ENCODE measurements around the gene UTS2R.
A peak's percentile ranks its signal among the peaks of the same experiment; 100 is the strongest.

UTS2R gene

GRCh38 chr17:82331345-82331939 lies 40.1 kb upstream of the UTS2R start:
- Histone ChIP-seq H3K18ac (ENCODE audit: low read length) (no peak overlapping the region), H3K4me1 (ENCODE audit: control insufficient read depth in 1 of 2, insufficient read depth in 2 of 2, low read length in 2 of 2) (peaks cover 9 to 10% of the 10 kb centered on the region in 2 experiments), H4K91ac (ENCODE audit: low read depth, low read length) (no peak overlapping the region), H3K4ac (ENCODE audit: low read depth, low read length) (no peak overlapping the region), H4K8ac (ENCODE audit: low read depth, low read length) (no peak overlapping the region), H3K9ac (ENCODE audit: low read length) (no peak overlapping the region), H3K4me2 (ENCODE audit: low read length) (no peak overlapping the region), H3K79me2 (ENCODE audit: control insufficient read depth, insufficient read depth, low read length, poor library complexity) (no peaks in the 10 kb centered on the region), H2BK5ac (ENCODE audit: low read depth, low read length, poor library complexity) (no peak overlapping the region), H3K9me3 (ENCODE audit: insufficient read depth, low read depth, low read length) (peaks cover 8% of the 10 kb centered on the region), H3K27me3 (ENCODE audit: insufficient read depth, low read length) (peaks cover 31% of the 10 kb centered on the region), H2AFZ (ENCODE audit: insufficient read depth, low read length, poor library complexity) (no peak overlapping the region), H3K36me3 (ENCODE audit: control insufficient read depth in 1 of 2, insufficient read depth in 2 of 2, low read length in 2 of 2) (no peaks in the 10 kb centered on the region), H2BK12ac (ENCODE audit: low read length) (no peak overlapping the region), H2BK120ac (ENCODE audit: insufficient read depth, low read length, poor library complexity) (no peak overlapping the region), H3K23ac (ENCODE audit: low read length) (no peak overlapping the region), H3K79me1 (ENCODE audit: low read length) (no peaks in the 10 kb centered on the region), H4K12ac (ENCODE audit: low read depth, low read length) (no peak overlapping the region), H2AK5ac (ENCODE audit: low read length) (no peak overlapping the region), H3K14ac (ENCODE audit: low read length) (no peak overlapping the region), H3K4me3 (ENCODE audit: low read depth, low read length) (no peak overlapping the region), H3K27ac (ENCODE audit: low read depth, low read length) (no peak overlapping the region)
- DNase-seq = no peak
- WGBS (ENCODE audit: extremely low coverage, insufficient coverage, insufficient read length) = no CpG with 5 or more reads among the region's 25 CpGs

- Histone ChIP-seq H4K91ac (ENCODE audit: low read depth, low read length) (no peak overlapping the region), H3K27ac (ENCODE audit: low read depth, low read length) (no peak overlapping the region), H3K23ac (ENCODE audit: low read length) (no peak overlapping the region), H3K79me1 (ENCODE audit: low read length) (no peaks in the 10 kb centered on the region), H2BK120ac (ENCODE audit: insufficient read depth, low read length, poor library complexity) (no peak overlapping the region), H2BK5ac (ENCODE audit: low read depth, low read length, poor library complexity) (no peak overlapping the region), H3K18ac (ENCODE audit: low read length) (no peak overlapping the region), H3K9ac (ENCODE audit: low read length) (no peak overlapping the region), H3K9me3 (ENCODE audit: insufficient read depth, low read depth, low read length) (peaks cover 8% of the 10 kb centered on the region), H3K14ac (ENCODE audit: low read length) (no peak overlapping the region), H2AK5ac (ENCODE audit: low read length) (no peak overlapping the region), H2AFZ (ENCODE audit: insufficient read depth, low read length, poor library complexity) (no peak overlapping the region), H3K4me1 (ENCODE audit: control insufficient read depth in 1 of 2, insufficient read depth in 2 of 2, low read length in 2 of 2) (peaks cover 9 to 12% of the 10 kb centered on the region in 2 experiments), H4K12ac (ENCODE audit: low read depth, low read length) (no peak overlapping the region), H3K4me3 (ENCODE audit: low read depth, low read length) (no peak overlapping the region), H3K4me2 (ENCODE audit: low read length) (peak overlapping the region; percentile 57), H3K27me3 (ENCODE audit: insufficient read depth, low read length) (peaks cover 31% of the 10 kb centered on the region), H2BK12ac (ENCODE audit: low read length) (no peak overlapping the region), H3K4ac (ENCODE audit: low read depth, low read length) (no peak overlapping the region), H4K8ac (ENCODE audit: low read depth, low read length) (no peak overlapping the region), H3K79me2 (ENCODE audit: control insufficient read depth, insufficient read depth, low read length, poor library complexity) (no peaks in the 10 kb centered on the region), H3K36me3 (ENCODE audit: control insufficient read depth in 1 of 2, insufficient read depth in 2 of 2, low read length in 2 of 2) (no peaks in the 10 kb centered on the region)
- DNase-seq = peak; percentile 47 to 67
- whole genome bisulfite sequencing (ENCODE audit: extremely low coverage, insufficient coverage, insufficient read length) = no CpG with 5 or more reads among the region's 32 CpGs
Observed at GRCh38 chr17:82332669-82333278, 38.8 kb upstream of the UTS2R start.

- Histone ChIP-seq H3K27me3 (ENCODE audit: insufficient read depth, low read length) (peaks cover 31% of the 10 kb centered on the region), H2BK120ac (ENCODE audit: insufficient read depth, low read length, poor library complexity) (no peak within 1 kb of the TSS), H3K36me3 (ENCODE audit: control insufficient read depth in 1 of 2, insufficient read depth in 2 of 2, low read length in 2 of 2) (no peaks in the 10 kb centered on the region), H3K4me3 (ENCODE audit: low read depth, low read length) (peak within 1 kb of the TSS; percentile 12), H3K9me3 (ENCODE audit: insufficient read depth, low read depth, low read length) (peaks cover 8% of the 10 kb centered on the region), H3K79me2 (ENCODE audit: control insufficient read depth, insufficient read depth, low read length, poor library complexity) (no peaks in the 10 kb centered on the region), H3K4me1 (ENCODE audit: control insufficient read depth in 1 of 2, insufficient read depth in 2 of 2, low read length in 2 of 2) (peaks cover 10 to 15% of the 10 kb centered on the region in 2 experiments), H3K27ac (ENCODE audit: low read depth, low read length) (no peak within 1 kb of the TSS), H2AK5ac (ENCODE audit: low read length) (peak within 1 kb of the TSS; percentile 8), H3K23ac (ENCODE audit: low read length) (no peak within 1 kb of the TSS), H3K18ac (ENCODE audit: low read length) (peak within 1 kb of the TSS; percentile 48), H3K14ac (ENCODE audit: low read length) (no peak within 1 kb of the TSS), H3K4me2 (ENCODE audit: low read length) (peak within 1 kb of the TSS; percentile 57), H3K4ac (ENCODE audit: low read depth, low read length) (no peak within 1 kb of the TSS), H3K79me1 (ENCODE audit: low read length) (peaks cover 2% of the 10 kb centered on the region), H4K8ac (ENCODE audit: low read depth, low read length) (no peak within 1 kb of the TSS), H4K91ac (ENCODE audit: low read depth, low read length) (no peak within 1 kb of the TSS), H2BK12ac (ENCODE audit: low read length) (no peak within 1 kb of the TSS), H2AFZ (ENCODE audit: insufficient read depth, low read length, poor library complexity) (peak within 1 kb of the TSS; percentile 31), H2BK5ac (ENCODE audit: low read depth, low read length, poor library complexity) (no peak within 1 kb of the TSS), H3K9ac (ENCODE audit: low read length) (no peak within 1 kb of the TSS), H4K12ac (ENCODE audit: low read depth, low read length) (no peak within 1 kb of the TSS)
- peak in 1 of 2 donors; percentile 49 for DNase-seq
- WGBS (ENCODE audit: extremely low coverage, insufficient coverage, insufficient read length) = no CpG with 5 or more reads among the region's 90 CpGs
Observed at GRCh38 chr17:82333279-82334171, 38.0 kb upstream of the UTS2R start, which contains the start of gene SECTM1. SECTM1 (minus strand) TSS chr17:82333766; CDS start chr17:82327240, 6,526 bp downstream.

GRCh38 chr17:82334204-82334621 lies 37.4 kb upstream of the UTS2R start:
- H2AK5ac ChIP-seq (ENCODE audit: low read length) = peak overlapping the region; percentile 8
- peaks cover 3% of the 10 kb centered on the region for H3K79me2 ChIP-seq (ENCODE audit: control insufficient read depth, insufficient read depth, low read length, poor library complexity)
- no peak overlapping the region for H2BK12ac ChIP-seq (ENCODE audit: low read length)
- no CpG with 5 or more reads among the region's 25 CpGs for WGBS (ENCODE audit: extremely low coverage, insufficient coverage, insufficient read length)
- H3K27me3 ChIP-seq (ENCODE audit: insufficient read depth, low read length) = peaks cover 30% of the 10 kb centered on the region
- no peak overlapping the region for H4K91ac ChIP-seq (ENCODE audit: low read depth, low read length)
- peaks cover 7% of the 10 kb centered on the region for H3K79me1 ChIP-seq (ENCODE audit: low read length)
- no peak overlapping the region for H3K23ac ChIP-seq (ENCODE audit: low read length)
- no peak overlapping the region for H3K4me2 ChIP-seq (ENCODE audit: low read length)
- H3K4me3 ChIP-seq (ENCODE audit: low read depth, low read length) = no peak overlapping the region
- no peak overlapping the region for H3K9ac ChIP-seq (ENCODE audit: low read length)
- H4K8ac ChIP-seq (ENCODE audit: low read depth, low read length) = no peak overlapping the region
- H2BK120ac ChIP-seq (ENCODE audit: insufficient read depth, low read length, poor library complexity) = no peak overlapping the region
- H3K14ac ChIP-seq (ENCODE audit: low read length) = no peak overlapping the region
- no peak overlapping the region for H4K12ac ChIP-seq (ENCODE audit: low read depth, low read length)
- peaks cover 15 to 20% of the 10 kb centered on the region in 2 experiments for H3K4me1 ChIP-seq (ENCODE audit: control insufficient read depth in 1 of 2, insufficient read depth in 2 of 2, low read length in 2 of 2)
- H2AFZ ChIP-seq (ENCODE audit: insufficient read depth, low read length, poor library complexity) = no peak overlapping the region
- H3K18ac ChIP-seq (ENCODE audit: low read length) = no peak overlapping the region
- H3K4ac ChIP-seq (ENCODE audit: low read depth, low read length) = no peak overlapping the region
- no peak for DNase-seq
- H2BK5ac ChIP-seq (ENCODE audit: low read depth, low read length, poor library complexity) = no peak overlapping the region
- H3K36me3 ChIP-seq (ENCODE audit: control insufficient read depth in 1 of 2, insufficient read depth in 2 of 2, low read length in 2 of 2) = no peaks in the 10 kb centered on the region
- H3K27ac ChIP-seq (ENCODE audit: low read depth, low read length) = no peak overlapping the region
- H3K9me3 ChIP-seq (ENCODE audit: insufficient read depth, low read depth, low read length) = peaks cover 8% of the 10 kb centered on the region
